ENCODE measurements around the gene SLC25A12.

GRCh38 chr2:171874963-171875362 is 19.1 kb downstream of the SLC25A12 start:
- TF ChIP-seq GATA2 (IDR thresholded peaks at IDR 0.05; ENCODE audit: low read depth, low read length) (no peak), GATA3 (IDR thresholded peaks at IDR 0.05; ENCODE audit: low read depth, low read length) (no peak)
